Uterus (tissue), 2 donors: Measurements from ENCODE around the gene EED.
"Not testable (repeated sequence)": the region's sequence is repeated elsewhere in the genome, so short reads cannot be mapped to it uniquely, and the experiment has no call there.

Source experiments
- CTCF ChIP-seq, 4 experiments: fragments of 200-600 bp in 2 of 4; fragments of 450-650 bp in 2 of 4; sonication (generic) in 2 of 4; IDR thresholded peaks; one replicate each; pipeline ENCODE4 v1.5.1; 2016 to 2019; ENCODE audit warnings: antibody characterized with exemption in 4 of 4, mild to moderate bottlenecking in 2 of 4, moderate library complexity in 1 of 4
- POLR2A ChIP-seq, 2 donors: fragments of 450-650 bp; IDR thresholded peaks; one replicate each; pipeline ENCODE4 v1.6.1; 2016; ENCODE audit warnings: antibody characterized with exemption in 2 of 2, mild to moderate bottlenecking in 1 of 2, moderate library complexity in 1 of 2

DNA sequence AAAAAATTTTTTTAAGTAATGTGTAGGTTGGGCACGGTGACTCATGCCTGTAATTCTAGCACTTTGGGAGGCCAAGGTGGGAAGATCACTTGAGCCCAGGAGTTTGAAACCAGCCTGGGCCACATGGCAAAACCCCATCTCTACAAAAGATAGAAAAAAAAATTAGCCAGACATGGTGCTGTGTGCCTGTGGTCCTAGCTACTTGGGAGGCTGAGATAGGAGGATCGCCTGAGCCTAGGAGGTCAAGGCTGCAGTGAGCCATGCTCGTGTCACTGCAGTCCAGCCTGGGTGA is 15.6 kb upstream of the EED start:
- not testable (repeated sequence) for TF ChIP-seq CTCF, POLR2A (IDR thresholded peaks at IDR 0.05)
